ENCODE measurements around the gene KCND1.

Gene KCND1

GRCh38 chrX:48937054-48937907 lies 34.4 kb downstream of the KCND1 start:
- DNase-seq (ENCODE audit: low read depth), result peak; percentile 79

DNA sequence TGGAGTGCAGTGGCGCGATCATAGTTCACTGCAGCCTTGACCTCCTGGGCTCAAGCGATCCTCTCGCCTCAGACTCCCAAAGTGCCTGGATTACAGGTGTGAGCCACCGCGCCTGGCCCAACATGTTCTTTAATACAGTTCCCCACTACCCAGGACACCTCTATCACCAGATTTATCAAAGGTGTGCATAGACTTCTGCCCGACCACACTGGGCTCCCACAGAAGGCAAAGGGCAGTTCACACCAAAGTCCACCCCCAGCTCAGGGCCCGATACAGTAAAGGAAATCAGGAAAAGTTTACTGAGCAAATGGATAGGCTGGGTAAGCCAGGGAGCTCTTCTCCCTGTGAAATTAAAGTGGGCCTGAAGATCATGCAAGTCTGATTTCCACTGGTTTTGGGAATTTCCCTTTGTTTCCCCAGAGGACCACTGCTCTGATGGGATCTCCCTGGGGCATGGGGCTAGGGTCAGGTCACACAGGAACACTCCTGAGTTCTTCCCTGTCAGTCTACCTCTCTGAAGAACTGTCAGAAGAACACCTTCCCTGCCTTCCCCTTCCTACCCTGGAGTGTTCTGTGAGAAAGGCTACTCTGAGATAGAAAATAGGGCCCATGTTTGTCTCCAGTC lies 35.1 kb downstream of the KCND1 start:
- no peak for DNase-seq (ENCODE audit: low read depth)

- DNase-seq (ENCODE audit: low read depth), result no peak
These were observed 36.4 kb downstream of the KCND1 start for GRCh38 chrX:48935301-48935670.

DNA sequence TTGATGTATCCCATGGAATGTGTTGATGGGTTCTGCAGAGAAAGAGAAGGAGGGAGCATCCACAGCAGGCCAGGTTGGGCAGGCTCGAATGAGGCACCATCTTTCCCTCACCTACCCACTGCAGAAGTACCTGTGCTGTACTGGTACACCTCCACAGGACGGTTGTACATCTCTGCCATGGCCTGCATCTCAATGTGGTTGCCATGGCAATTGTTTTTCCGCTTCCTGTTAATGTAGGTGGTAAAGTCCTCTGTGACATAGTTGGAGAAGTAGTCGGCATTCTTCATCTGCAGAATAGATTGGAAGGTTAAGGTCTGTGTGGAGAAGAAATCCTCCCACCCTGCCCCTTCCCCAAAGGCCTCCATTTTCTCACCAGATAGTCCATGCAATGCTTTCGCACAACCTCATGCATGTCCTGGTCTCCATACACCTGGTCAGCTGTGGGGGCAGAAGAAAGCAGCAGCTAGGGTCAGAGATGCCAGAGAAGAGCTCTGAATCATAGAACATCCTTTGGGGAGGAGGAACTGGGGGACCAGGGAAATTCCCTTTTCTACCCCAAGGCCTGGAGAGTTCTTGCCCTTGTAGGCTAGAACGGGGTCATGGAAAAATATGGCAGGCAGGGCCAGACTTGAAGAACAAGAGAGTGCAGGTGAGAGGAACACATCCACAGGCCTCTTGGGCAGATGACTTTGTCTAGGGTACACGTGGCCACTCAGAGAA lies 36.9 kb downstream of the KCND1 start:
- no peak for DNase-seq (ENCODE audit: low read depth)

GRCh38 chrX:48933757-48934156 lies 37.9 kb downstream of the KCND1 start:
- no peak for DNase-seq (ENCODE audit: low read depth)

DNA sequence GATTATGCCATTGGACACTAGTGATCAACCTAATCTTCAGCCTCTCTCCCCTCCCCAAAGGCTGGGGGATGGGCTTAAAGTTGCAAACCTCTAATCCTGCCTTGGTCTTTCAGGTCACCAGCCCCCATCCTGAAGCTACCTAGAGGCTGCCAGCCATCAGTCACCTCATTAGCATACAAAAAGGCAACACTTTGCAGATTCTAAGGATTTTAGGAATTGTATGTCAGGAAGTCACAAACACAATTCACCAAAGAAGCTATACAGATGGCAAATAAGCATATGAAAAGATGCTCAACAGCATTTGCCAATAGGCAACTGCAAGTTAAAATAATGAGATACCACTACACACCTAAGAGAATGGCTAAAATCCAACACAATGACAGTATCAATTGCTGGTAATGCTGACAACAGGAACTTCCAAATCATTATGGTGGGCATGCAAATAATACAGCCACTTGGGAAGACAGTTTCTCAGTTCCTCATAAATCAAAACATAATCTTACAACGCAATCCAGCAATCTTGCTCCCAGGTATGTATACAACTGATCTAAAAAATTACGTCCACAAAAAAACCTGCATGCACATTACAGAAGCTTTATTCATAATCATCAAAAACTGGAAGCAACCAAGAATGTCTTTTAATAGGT lies 43.8 kb downstream of the KCND1 start:
- DNase-seq (ENCODE audit: low read depth), result no peak

- no peak for DNase-seq (ENCODE audit: low read depth)
These were observed 44.5 kb downstream of the KCND1 start for GRCh38 chrX:48927123-48927522.

DNA sequence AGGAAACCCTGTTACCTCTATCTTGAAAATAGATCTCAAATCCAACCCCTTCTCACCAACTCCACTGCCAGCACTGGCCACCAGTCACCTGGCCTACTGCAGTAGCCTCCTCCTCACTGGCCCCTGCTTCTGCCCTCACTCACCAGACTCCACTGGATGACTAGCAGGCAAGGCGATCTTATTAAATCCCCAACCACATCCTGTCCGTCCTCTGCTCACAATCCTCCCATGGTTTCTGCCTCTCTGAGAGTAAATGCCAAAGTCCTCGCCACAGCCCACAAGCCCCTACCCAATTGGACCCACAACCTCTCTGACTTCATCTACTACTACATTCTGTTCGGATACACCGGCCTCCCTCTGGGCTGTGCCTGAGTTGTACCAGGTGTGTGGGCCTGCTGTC lies 47.4 kb downstream of the KCND1 start:
- DNase-seq (ENCODE audit: low read depth), result no peak

GRCh38 chrX:48923771-48924170 lies 47.9 kb downstream of the KCND1 start:
- DNase-seq (ENCODE audit: low read depth), result no peak

GRCh38 chrX:48920718-48921104 lies 50.9 kb downstream of the KCND1 start:
- DNase-seq (ENCODE audit: low read depth), result no peak

DNA sequence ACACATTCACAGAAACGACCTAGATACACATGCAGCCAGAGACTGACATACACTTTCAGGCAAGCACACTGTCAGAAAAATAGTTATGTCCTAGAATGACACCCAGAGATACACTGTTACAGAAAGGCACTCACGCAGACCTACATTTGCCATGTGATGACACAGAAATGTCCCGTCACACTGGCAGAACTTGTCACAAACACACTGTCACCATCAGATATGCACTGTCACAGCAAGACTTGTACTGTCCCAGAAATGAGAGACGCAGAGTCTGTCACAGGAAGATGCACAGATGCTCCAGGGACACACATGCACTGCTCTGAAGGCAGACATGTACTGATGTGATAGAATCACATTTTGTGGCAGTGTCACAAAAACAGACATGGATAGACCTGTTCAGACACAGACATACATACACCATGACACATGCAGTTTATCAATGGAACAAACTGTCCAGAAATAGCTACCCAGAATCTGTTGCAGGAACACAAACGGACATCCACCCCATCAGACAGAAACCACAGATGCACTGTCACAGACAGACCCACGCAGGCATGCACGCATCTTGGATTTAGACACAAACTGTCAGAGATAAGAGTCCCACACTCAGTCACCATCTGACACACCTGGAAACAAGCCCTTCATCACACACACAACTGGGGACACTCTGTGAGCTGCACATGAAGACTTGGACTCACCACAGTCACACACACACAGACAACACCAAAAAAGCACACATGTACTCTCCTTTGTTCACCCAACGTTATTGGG lies 51.5 kb downstream of the KCND1 start:
- no peak for DNase-seq (ENCODE audit: low read depth)

GRCh38 chrX:48919360-48919841 lies 52.2 kb downstream of the KCND1 start:
- DNase-seq (ENCODE audit: low read depth), result no peak

DNA sequence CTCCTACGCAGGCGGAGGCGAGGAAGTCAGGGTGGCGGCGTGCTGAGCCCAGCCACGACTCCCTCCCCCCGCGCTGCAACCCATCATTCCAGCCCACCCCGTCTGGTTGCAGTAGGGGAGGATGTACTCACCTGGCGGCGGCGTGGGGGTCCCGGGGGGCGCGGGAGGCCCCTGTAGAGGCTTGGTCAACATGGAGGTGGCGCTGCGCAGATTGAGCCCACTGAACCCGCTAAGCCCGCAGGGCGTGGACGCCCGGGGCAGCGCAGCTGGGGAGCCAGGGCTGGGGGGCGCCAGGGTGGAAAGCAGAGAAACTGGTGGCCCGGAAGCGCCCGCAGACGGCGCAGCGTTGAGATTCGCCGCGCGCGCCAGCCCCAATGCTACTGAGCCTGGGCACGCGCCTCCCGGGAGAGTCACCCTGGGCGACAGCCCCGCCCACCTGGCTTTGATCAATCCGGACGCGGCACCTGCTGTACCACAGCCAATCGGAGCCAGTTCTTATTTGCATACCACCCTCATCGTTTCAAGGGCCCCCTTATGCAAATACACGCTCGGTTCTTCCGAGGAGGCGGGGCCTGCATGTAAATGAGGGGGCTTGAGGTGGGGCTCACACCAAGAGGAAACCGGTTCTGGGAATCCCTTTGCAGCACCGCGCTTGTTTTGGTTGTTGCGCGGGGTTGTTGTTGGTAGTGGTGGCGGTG lies 52.9 kb downstream of the KCND1 start, which contains the start of gene PIM2:
Gene PIM2 (minus strand): TSS at position 382 of the 698 bp plus-strand sequence. CDS start 190 bp downstream, at position 192.
- DNase-seq (ENCODE audit: low read depth), result peak; percentile 88

DNA sequence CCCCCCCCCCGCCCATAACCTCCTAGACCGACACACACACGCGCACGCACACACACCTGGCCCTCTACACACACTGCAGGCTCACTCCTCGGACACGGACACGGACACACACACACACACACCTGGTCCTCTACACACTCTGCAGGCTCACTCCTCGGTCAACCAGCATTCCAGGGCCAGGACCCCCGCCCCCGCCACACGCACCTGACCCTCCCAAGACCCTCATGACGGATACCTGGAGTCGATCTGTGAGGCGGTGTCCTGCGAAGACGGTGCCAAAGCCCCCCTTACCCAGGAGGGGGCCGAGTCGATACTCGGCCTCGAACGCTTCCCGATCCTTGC lies 53.4 kb downstream of the KCND1 start:
- DNase-seq (ENCODE audit: low read depth), result no peak

DNA sequence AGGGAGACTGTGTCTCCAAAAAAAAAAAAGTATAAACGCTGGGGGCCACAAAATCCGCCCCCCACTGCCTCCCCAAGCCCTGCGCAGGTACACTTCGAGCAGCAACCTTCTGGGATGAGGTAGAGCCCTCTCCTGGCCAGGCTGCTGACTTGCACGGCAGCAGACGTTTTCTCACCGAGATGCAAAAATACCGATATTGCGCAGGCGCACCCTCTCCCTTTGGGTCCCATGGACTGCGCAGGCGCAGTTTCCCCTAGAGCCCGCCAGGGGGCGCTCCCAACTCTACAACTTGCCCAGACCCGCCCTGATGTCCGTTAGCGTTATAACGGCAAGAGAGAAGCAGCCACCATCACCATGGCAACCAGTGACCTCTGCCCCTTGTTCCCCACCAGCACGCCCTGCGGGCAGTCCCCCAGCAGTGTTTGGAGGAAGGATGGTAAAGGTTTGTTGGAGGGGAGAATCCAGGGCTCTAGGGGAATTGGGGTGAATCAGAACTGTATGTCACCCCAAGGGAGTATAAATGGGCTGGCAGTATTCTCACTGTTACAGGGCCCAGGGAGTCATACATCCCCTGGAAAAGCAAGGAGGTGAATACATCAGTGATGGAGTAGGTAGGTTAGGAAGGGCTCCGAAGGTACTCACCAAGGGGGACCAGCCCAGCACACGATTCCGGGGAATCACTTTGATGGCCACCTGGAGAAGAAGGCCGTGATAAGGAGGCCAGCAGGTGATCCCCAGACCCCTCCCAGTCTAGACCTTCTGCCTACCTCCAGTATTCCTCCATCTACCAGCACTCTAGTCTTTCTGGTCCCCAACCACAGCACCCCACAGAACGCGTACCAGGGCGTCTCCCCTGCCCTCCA lies 54.3 kb downstream of the KCND1 start:
- DNase-seq (ENCODE audit: low read depth), result peak; percentile 81

GRCh38 chrX:48914593-48915493 lies 56.8 kb downstream of the KCND1 start:
- no peak for DNase-seq (ENCODE audit: low read depth)

DNA sequence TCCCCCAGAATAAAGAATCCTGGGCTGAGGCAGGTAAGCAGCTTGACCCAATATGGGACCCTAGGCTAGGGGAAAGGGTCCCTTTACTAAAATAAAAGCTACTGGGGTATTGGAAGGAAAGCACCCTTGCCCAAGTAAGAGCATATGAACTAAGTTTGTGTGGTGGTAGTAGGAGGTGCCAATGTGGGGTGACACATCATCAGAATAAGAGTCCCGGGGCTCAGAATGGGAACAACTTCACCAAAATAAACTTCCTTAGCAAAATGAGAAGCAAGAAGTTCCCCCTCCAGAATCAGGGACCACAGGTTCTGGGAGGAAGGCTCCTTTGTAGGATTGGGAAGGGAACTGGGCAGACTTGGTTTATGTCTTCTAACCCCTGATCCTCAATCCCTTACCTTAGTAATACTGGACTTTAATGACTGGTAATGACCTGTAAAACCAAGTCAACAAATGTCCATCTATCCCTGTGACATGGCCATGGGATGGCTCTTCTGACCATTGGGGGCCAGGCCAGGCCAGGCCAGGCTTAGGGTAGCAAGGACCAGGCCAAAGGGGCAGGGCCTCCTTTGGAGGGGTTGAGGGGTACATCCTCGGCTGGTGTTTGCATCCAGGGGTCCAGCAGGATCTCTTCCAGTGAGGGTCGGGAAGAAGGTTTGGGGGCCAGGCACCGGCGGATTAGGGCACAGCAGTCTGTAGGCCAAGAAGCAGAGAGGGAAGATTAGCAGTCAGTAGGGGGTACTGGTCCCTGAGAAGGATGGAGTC lies 57.9 kb downstream of the KCND1 start:
- DNase-seq (ENCODE audit: low read depth), result no peak

Data from stimulated activated CD4-positive, alpha-beta T cell treated with anti-CD3 and anti-CD28 coated beads, Interleukin-2, amount 100 ng/mL, for 4 hours (primary cell).